K562 (cell line): Measurements from ENCODE around the gene MITF. TPM values are rescaled to one million over a fixed set of nuclear protein-coding genes. Genes with fewer than 3 reads are reported as not detected.

Experiments used
- ATAC-seq: fragments of 200-7000 bp; cut with Tn5 transposase; 3 replicates; pipeline ENCODE4 v1.9.1; 2020; ENCODE audit warnings: moderate library complexity
- BruUV-seq: library from RNA; stranded (reverse); fragments of 400-500 nt; replicated peaks from 2 replicates; lab custom pipeline; 2021; lab: Mats Ljungman, UMichigan
- CTCF ChIA-PET: fragments of 300-600 bp; formaldehyde crosslinking; extraction: SDS; loops from one replicate; lab custom pipeline; 2021; ENCODE audit warnings: low intra/inter-chr PET ratio; lab: Yijun Ruan, JAX
- POLR2A ChIA-PET: fragments of 300-600, 350-650 bp; sonication (Branson Sonifier 250); formaldehyde crosslinking; extraction: SDS; loops from one replicate; lab custom pipeline; 2021; ENCODE audit warnings: antibody characterized with exemption, inconsistent platforms; lab: Yijun Ruan, JAX
- DNase-seq, 4 experiments: peaks; one replicate each; pipeline versions ENCODE4 v3.0.0 to v3.0.0-alpha.2; 2011 to 2018; ENCODE audit warnings: low spot score in 3 of 4, mixed read lengths in 3 of 4; ENCODE audit errors: extremely low read depth in 1 of 4
- FAIRE-seq: peaks from 2 replicates; lab custom pipeline; 2011; peaks lifted over from hg19 to GRCh38; lab: Jason Lieb, UNC
- H2AFZ ChIP-seq: 2 replicates; pipeline ENCODE4 v1.6.0; 2011; ENCODE audit warnings: low read depth, low read length, control low read depth, inconsistent platforms
- H3K27ac ChIP-seq: fragments of 200-600 bp; 3 replicates; pipeline ENCODE4 v1.8.0; 2011; ENCODE audit warnings: low read depth, mild to moderate bottlenecking, control low read depth, inconsistent platforms, low read length, moderate library complexity, mixed read lengths; ENCODE audit errors: extremely low read depth
- H3K27me3 ChIP-seq, 2 experiments: fragments of 300-600 bp in 1 of 2; 2 replicates in 1 of 2; 3 replicates in 1 of 2; pipeline versions ENCODE4 v1.6.0 to v1.8.0; 2011; ENCODE audit warnings: inconsistent platforms in 2 of 2, low read length in 2 of 2, mild to moderate bottlenecking in 1 of 2, mixed read lengths in 1 of 2, moderate library complexity in 1 of 2; ENCODE audit not compliant: control insufficient read depth in 2 of 2, insufficient read depth in 2 of 2
- H3K36me3 ChIP-seq: fragments of 300-600 bp; 3 replicates; pipeline ENCODE4 v1.8.0; 2011; ENCODE audit warnings: mild to moderate bottlenecking, low read length, inconsistent platforms; ENCODE audit not compliant: control insufficient read depth, insufficient read depth
- H3K4me1 ChIP-seq, 2 experiments: fragments of 200-600 bp in 1 of 2; replicated peaks in 1 of 2; 2 replicates in 1 of 2; 3 replicates in 1 of 2; pipeline versions ENCODE4 v1.5.1 to v1.8.0; 2011; ENCODE audit warnings: inconsistent platforms in 2 of 2, low read length in 2 of 2, mild to moderate bottlenecking in 1 of 2, mixed read lengths in 1 of 2, moderate library complexity in 1 of 2; ENCODE audit not compliant: control insufficient read depth in 2 of 2, insufficient read depth in 2 of 2
- H3K4me2 ChIP-seq: 2 replicates; pipeline ENCODE4 v1.6.1; 2011; ENCODE audit warnings: low read length, control low read depth, inconsistent platforms, mixed read lengths; ENCODE audit not compliant: insufficient read depth
- H3K4me3 ChIP-seq: fragments of 200-600 bp; sonication (generic), shearing (Covaris generic); 2 replicates; pipeline ENCODE4 v1.5.1; 2016; ENCODE audit warnings: control low read depth, inconsistent platforms
- H3K79me2 ChIP-seq: fragments of 200-600 bp; 3 replicates; pipeline ENCODE4 v1.8.0; 2011; ENCODE audit warnings: low read length, inconsistent platforms; ENCODE audit not compliant: control insufficient read depth, insufficient read depth
- H3K9ac ChIP-seq, 2 experiments: 2 replicates each; pipeline versions ENCODE4 v1.6.0 to v1.6.1; 2011; ENCODE audit warnings: low read depth in 2 of 2, low read length in 2 of 2, control low read depth in 1 of 2, inconsistent platforms in 1 of 2, mild to moderate bottlenecking in 1 of 2, mixed read lengths in 1 of 2; ENCODE audit not compliant: insufficient read depth in 1 of 2
- H3K9me1 ChIP-seq: one replicate; pipeline ENCODE4 v1.6.0; 2011; ENCODE audit warnings: inconsistent platforms, mild to moderate bottlenecking, low read length, moderate library complexity; ENCODE audit not compliant: control insufficient read depth, insufficient read depth
- H3K9me3 ChIP-seq: replicated peaks from 2 replicates; pipeline ENCODE4 v1.5.1; 2011; ENCODE audit warnings: low read depth, low read length, inconsistent platforms; ENCODE audit not compliant: control insufficient read depth, insufficient read depth
- H4K20me1 ChIP-seq: replicated peaks from 2 replicates; pipeline ENCODE4 v1.6.1; 2011; ENCODE audit warnings: low read length, inconsistent platforms, mixed read lengths; ENCODE audit not compliant: control insufficient read depth, insufficient read depth
- CTCF ChIP-seq, 3 experiments: IDR thresholded peaks in 2 of 3; conservative IDR thresholded peaks in 1 of 3; 2 replicates each; pipeline ENCODE4 v1.5.1; 2011 to 2012; ENCODE audit warnings: low read length in 3 of 3, mild to moderate bottlenecking in 3 of 3, control low read depth in 2 of 3, improper control_type of control experiment in 1 of 3, inconsistent platforms in 1 of 3, low read depth in 1 of 3, mixed read lengths in 1 of 3, moderate library complexity in 1 of 3; ENCODE audit not compliant: insufficient read depth in 2 of 3
- RAD21 ChIP-seq, 2 experiments: fragments of 250-450 bp in 1 of 2; fragments of 450-650 bp in 1 of 2; sonication (Bioruptor Pico) in 1 of 2; formaldehyde crosslinking in 1 of 2; IDR thresholded peaks in 1 of 2; conservative IDR thresholded peaks in 1 of 2; 2 replicates each; pipeline versions ENCODE4 v1.4.0 to v1.8.0; 2020 to 2022; ENCODE audit warnings: mild to moderate bottlenecking in 2 of 2, moderate library complexity in 1 of 2
- SMC3 ChIP-seq: conservative IDR thresholded peaks from 2 replicates; pipeline ENCODE4 v1.6.1; 2011; ENCODE audit warnings: low read depth, low read length, improper control_type of control experiment; ENCODE audit not compliant: insufficient read depth
- TOE1 ChIP-seq, 2 experiments: fragments of 450-650 bp in 1 of 2; sonication (generic) in 1 of 2; formaldehyde crosslinking in 1 of 2; IDR thresholded peaks; 2 replicates each; pipeline versions ENCODE4 v1.7.1 to v1.8.0; 2016 to 2022; ENCODE audit warnings: borderline replicate concordance in 2 of 2, mild to moderate bottlenecking in 2 of 2, antibody characterized with exemption in 1 of 2, inconsistent platforms in 1 of 2, low read depth in 1 of 2, missing genetic modification reagents in 1 of 2, moderate library complexity in 1 of 2
- ZBTB12 ChIP-seq: fragments of 250-450 bp; sonication (Bioruptor Pico); IDR thresholded peaks from 2 replicates; pipeline ENCODE4 v1.4.0; 2020
- ZNF384 ChIP-seq: IDR thresholded peaks from 2 replicates; pipeline ENCODE4 v1.6.1; 2012; ENCODE audit warnings: low read depth, low read length, improper control_type of control experiment
- ZNF551 ChIP-seq: fragments of 250-450 bp; sonication (Bioruptor Pico); IDR thresholded peaks from 2 replicates; pipeline ENCODE4 v1.5.0; 2021; ENCODE audit warnings: mild to moderate bottlenecking, moderate library complexity
- WGBS: fragments of 100-300 bp; shearing (Covaris generic); methylation state at CpG from one replicate; pipeline ENCODE4 v1.1.6; 2016; ENCODE audit warnings: low coverage, mixed read lengths; ENCODE audit not compliant: insufficient coverage; ENCODE audit errors: missing lambda C conversion rate; 5-methylcytosine and 5-hydroxymethylcytosine counted together
- in situ Hi-C: fragments of 300-500 bp; cut with MboI; formaldehyde crosslinking; loops from 4 replicates; pipeline ENCODE4 v1.15.0; 2018; ENCODE audit warnings: inconsistent platforms, mixed read lengths
- intact Hi-C: fragments of 100-400 bp; cut with micrococcal nuclease; formaldehyde crosslinking; loops from 2 replicates; pipeline ENCODE4 v1.14.2; 2022
- polyA plus RNA-seq, 8 experiments: library from polyadenylated mRNA; depleted of rRNA in 4 of 8; stranded (reverse) in 5 of 8; unstranded in 3 of 8; fragments of >200 nt; fragmentation: Nextera tagmentation in 2 of 8; fragmentation: Illumina TruSeq in 1 of 8; extraction: Ambion mirVana in 2 of 8; extraction: Trizol in 1 of 8; gene quantifications; 2 replicates each; pipeline versions ENCODE4 v1.2.1 to v1.2.3, GENCODE V29; 2011 to 2014; ENCODE audit warnings: inconsistent platforms in 1 of 8, missing spikeins in 1 of 8
- total RNA-seq, 7 experiments: library from RNA; depleted of rRNA in 6 of 7; stranded (reverse); fragments of >200 nt in 6 of 7; fragmentation: Illumina TruSeq in 2 of 7; extraction: Trizol in 2 of 7; gene quantifications; 2 replicates each; pipeline versions ENCODE4 v1.2.1 to v1.2.3, GENCODE V29; 2011 to 2021; ENCODE audit warnings: low replicate concordance in 1 of 7
- TF ChIP-seq, protein P1 (sequence below): fragments of 450-650 bp; formaldehyde crosslinking; IDR thresholded peaks from 2 replicates; pipeline ENCODE4 v1.4.0; 2022; ENCODE audit warnings: mild to moderate bottlenecking, moderate library complexity
- TF ChIP-seq, protein P2 (sequence below): fragments of 450-650 bp; formaldehyde crosslinking; IDR thresholded peaks from 2 replicates; pipeline ENCODE4 v1.4.0; 2020; ENCODE audit warnings: mild to moderate bottlenecking, moderate library complexity

MITF gene
- total and polyA plus RNA-seq, 9 of the 15 experiments (the other 6 are each of a cell fraction or from before 2014, with no cell fraction given): 5.6 to 14.9 (median 11.1) TPM

- no peaks in the 10 kb centered on the region for H3K9me3 ChIP-seq
- BruUV-seq: no TSS peak
- no peak overlapping the region for H3K4me2 ChIP-seq
- peaks cover 22% of the 10 kb centered on the region; the same call in 1 of the 3 replicates for H3K36me3 ChIP-seq
- H3K79me2 ChIP-seq: no peaks in the 10 kb centered on the region
- no peaks in the 10 kb centered on the region for H4K20me1 ChIP-seq
- TF ChIP-seq, protein P1, sequence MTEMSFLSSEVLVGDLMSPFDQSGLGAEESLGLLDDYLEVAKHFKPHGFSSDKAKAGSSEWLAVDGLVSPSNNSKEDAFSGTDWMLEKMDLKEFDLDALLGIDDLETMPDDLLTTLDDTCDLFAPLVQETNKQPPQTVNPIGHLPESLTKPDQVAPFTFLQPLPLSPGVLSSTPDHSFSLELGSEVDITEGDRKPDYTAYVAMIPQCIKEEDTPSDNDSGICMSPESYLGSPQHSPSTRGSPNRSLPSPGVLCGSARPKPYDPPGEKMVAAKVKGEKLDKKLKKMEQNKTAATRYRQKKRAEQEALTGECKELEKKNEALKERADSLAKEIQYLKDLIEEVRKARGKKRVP (CRISPR knock-in tag): no peak
- TF ChIP-seq TOE1 (IDR thresholded peaks at IDR 0.05; ENCODE audit: borderline replicate concordance) (no peak), TOE1 (CRISPR knock-in tag; IDR thresholded peaks at IDR 0.05; ENCODE audit: borderline replicate concordance, low read depth) (no peak), RAD21 (CRISPR knock-in tag; conservative IDR thresholded peaks at IDR 0.05 in 1 of 2, IDR thresholded peaks at IDR 0.05 in 1 of 2) (peak; percentile 49 to 55), CTCF (IDR thresholded peaks at IDR 0.05 in 2 of 3, conservative IDR thresholded peaks at IDR 0.05 in 1 of 3; ENCODE audit: insufficient read depth in 2 of 3, low read depth in 1 of 3, low read length in 3 of 3) (peak in 2 of 3 experiments; percentile 27 to 64; a peak in 3 of 6 replicates), SMC3 (0 out of 2 replicates have a peak, but pooled peaks have one; percentile 28), ZBTB12 (no peak), ZNF384 (peak; percentile 64), ZNF551 (CRISPR knock-in tag) (no peak)
- TF ChIP-seq, protein P2, sequence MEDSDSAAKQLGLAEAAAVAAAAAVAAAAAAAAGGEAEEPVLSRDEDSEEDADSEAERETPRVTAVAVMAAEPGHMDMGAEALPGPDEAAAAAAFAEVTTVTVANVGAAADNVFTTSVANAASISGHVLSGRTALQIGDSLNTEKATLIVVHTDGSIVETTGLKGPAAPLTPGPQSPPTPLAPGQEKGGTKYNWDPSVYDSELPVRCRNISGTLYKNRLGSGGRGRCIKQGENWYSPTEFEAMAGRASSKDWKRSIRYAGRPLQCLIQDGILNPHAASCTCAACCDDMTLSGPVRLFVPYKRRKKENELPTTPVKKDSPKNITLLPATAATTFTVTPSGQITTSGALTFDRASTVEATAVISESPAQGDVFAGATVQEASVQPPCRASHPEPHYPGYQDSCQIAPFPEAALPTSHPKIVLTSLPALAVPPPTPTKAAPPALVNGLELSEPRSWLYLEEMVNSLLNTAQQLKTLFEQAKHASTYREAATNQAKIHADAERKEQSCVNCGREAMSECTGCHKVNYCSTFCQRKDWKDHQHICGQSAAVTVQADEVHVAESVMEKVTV (CRISPR knock-in tag): peak; percentile 34; the same call in 1 of the 2 replicates
- TF ChIP-seq, all 486 proteins: peak for 5
- peak; percentile 74 for FAIRE-seq
- no peaks in the 10 kb centered on the region for H3K27me3 ChIP-seq
- intact Hi-C loops (loop anchor here (1.0 to 5.0 kb wide), 4 partner anchors 91 to 276 kb away; no protein-coding TSS in a partner anchor), in situ Hi-C loops (loop anchor here (10.0 to 25.0 kb wide), 2 partner anchors 254 to 786 kb away; no protein-coding TSS in a partner anchor)
- POLR2A ChIA-PET: no interaction called here
- H3K4me1 ChIP-seq: no peaks in the 10 kb centered on the region
- peak; percentile 7 to 38 (median 10) for DNase-seq
- no peak overlapping the region for H3K4me3 ChIP-seq
- no peak overlapping the region for H3K27ac ChIP-seq
- no peak overlapping the region for H2AFZ ChIP-seq
- H3K9me1 ChIP-seq: no peaks in the 10 kb centered on the region
- CTCF ChIA-PET: interaction anchor here (0.6 to 3.7 kb wide), 7 partner anchors 17 to 1936 kb away, joined by 3 to 22 read pairs (median 3); no protein-coding TSS in a partner anchor
- ATAC-seq: no peak
- no peak overlapping the region for H3K9ac ChIP-seq
- WGBS: 5% methylated on average over 4 of the region's 4 CpGs
Measured at GRCh38 chr3:69948246-69948862, 209.1 kb downstream of the MITF start.
